H7 (cell line): ENCODE results near the gene LRIT1. TPM values are rescaled to one million over a fixed set of nuclear protein-coding genes. Genes with fewer than 3 reads are reported as not detected.

Experiments used
- total RNA-seq: library from RNA; depleted of rRNA; stranded (reverse); fragments of >200 nt; shearing (Covaris generic); gene quantifications from 2 replicates; pipeline ENCODE4 v1.2.3, GENCODE V29; 2014; rRNA removed

LRIT1 gene
- total RNA-seq, 1 experiment from 2014 or later: not detected

Other genes starting within 250 kb of the LRIT1 start
- gene GHITM, start 102.0 kb downstream of the LRIT1 start, total RNA-seq: 165 and 173 TPM in 2 replicates
- not detected in 2 replicates for gene GPR15LG, start 67.7 kb downstream of the LRIT1 start, total RNA-seq
- 0.90 and 1.7 TPM in 2 replicates for gene CDHR1, start 47.0 kb downstream of the LRIT1 start, total RNA-seq
- not detected in 2 replicates for gene LRIT2, start 16.0 kb downstream of the LRIT1 start, total RNA-seq
- gene RGR, start 3.5 kb upstream of the LRIT1 start, total RNA-seq: not detected in 2 replicates
- 14.1 and 17.7 TPM in 2 replicates for gene CCSER2, start 87.0 kb upstream of the LRIT1 start, total RNA-seq